Measurements from ENCODE around the gene CACNG4.
A peak's percentile ranks its signal among the peaks of the same experiment; 100 is the strongest.
"Not testable (repeated sequence)": the region's sequence is repeated elsewhere in the genome, so short reads cannot be mapped to it uniquely, and the experiment has no call there.

The CACNG4 gene

DNA sequence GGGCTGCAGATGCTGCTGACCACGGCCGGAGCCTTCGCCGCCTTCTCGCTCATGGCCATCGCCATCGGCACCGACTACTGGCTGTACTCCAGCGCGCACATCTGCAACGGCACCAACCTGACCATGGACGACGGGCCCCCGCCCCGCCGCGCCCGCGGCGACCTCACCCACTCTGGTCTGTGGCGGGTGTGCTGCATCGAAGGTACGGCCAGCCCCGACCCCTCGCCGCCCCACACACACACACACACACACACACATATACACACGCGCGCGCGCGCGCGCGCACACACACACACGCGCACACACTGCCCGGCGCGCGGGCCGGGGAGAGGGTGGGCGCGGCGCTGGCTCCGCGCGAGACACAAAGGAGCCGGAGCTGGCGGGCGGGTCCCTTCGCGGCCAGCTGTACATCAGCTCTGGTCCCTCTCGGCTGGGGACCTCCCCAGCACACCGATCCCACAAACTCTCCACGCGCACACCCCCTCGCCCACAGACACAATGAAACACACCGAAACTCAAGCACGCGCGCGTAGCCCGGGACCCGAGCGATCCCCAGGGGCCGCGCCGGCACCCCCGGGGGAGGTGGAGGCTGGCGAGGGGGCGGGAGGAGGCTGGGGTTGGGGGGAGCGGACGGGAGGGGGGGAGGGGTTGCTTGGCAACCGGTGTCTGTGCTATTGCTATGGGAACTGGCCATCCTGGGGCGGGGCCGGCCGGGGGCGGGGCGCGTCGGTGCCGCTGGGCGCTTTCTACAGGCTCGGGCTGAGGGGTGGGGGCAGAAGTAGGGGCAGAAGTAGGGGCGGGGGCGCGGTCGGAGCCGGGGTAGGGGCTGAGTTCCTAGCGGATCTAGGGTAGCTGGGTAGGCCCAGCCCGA, 658 bp downstream of the CACNG4 start:
- DNase-seq = peak; percentile 26

DNA sequence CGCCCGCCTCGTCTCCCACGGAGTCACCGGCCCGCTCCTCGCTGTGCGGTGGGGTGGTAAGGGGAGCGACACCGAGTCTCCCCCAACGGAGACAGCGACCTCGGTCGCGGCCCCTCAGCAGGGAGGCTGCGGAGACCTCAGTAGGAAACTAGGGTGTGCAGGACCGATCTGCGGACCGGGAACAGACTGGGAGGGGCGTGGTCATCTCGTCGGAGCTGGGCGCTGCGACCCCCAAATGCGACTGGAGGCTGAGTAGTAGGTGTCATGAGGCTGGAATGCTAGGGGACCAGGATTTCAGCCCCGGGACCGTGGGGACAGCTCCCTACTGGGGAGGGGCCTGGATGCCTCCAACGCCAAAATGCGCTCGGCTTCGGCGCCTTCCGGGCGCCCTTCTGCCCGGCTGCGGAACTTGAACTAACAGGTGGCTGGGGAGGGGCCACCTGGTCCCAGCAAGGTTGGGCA, 1.3 kb downstream of the CACNG4 start:
- no peak for DNase-seq

DNA sequence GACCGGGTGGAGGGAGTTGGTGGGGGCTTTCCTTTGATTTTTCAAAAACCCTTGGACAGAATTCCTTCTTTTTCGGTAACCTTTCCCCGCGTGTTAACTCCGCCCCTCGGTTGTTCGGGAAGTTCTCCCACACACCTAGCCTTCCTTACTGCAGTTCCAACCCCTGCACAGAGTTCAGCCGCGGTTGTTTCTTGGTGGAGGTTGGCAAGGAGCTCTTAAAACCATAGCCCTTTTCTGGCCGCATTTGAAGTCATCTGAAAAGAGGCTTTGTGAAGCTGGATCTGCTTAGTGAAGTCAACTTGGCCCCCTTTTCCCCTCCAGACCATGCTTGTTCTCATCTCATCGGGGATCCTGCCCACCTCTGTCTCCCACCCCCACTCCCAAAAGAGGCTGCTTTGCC, 1.8 kb downstream of the CACNG4 start:
- DNase-seq = no peak

DNA sequence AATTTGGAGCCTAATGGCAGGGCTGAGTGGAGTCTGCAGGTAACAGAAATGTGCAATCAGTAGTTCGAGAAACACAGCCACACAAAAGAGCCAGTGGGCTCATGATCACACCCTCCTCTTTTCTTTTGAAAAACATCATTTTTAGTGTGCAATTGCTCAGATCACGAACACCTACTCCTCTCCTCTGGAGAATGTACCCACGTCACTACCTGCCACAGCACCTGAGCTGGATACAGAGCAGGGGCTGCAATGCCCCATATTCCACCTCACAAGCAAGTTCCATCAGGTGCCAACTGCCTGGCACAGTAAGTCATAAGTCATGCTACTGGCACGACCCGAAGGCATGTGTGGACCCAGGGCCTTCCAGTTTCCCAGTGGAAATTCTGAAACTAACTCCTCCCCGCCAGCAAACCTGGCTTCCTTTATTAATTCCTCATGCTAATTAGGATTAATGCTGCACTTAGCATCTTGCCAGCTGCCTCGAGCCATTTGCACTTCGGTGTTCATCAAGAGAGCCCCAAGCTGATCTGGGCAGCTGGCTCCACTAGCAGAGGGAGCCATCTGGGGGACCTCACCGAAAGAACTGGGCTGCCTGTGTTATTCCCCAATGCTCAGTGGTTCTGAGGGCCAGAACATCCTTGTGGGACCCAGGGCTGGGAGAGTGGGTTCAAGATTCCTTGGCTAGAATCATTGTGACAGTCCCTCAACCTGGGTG, 2.4 kb downstream of the CACNG4 start:
- no peak for DNase-seq

DNA sequence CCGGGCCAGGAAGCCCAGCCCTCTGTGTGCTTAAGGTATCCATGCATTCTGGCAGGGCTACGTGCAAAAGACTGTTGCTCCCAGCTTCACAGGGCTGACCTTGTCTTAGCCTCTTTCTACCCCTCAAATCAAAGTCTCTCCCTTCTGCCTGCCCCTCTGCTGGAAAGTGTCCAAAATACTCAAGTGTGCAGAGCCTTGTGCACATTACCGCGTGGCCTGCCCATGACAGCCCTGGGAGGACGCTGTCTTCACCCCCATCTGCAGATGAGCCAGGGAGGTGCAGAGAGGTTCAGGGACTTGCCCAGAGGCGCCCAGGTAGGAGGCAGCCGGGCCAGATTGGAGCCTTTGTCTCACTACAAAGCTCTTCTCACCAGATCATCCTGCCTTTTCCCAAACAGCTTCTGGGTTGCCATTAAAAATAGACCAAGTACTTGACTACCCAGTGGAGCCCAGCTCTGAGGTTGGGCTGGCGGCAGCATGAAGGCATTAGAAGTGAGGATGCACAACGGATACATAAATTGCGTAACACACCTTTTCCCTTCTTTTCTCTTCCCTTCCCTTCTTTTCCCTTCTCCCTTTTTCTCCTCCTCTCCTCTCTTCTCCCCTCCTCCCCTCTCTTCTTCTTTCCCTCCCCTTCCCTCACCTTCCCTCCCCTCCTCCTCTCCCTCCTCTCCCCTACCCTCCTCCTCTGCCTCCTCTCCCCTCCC, 3.5 kb downstream of the CACNG4 start:
- no peak for DNase-seq

DNA sequence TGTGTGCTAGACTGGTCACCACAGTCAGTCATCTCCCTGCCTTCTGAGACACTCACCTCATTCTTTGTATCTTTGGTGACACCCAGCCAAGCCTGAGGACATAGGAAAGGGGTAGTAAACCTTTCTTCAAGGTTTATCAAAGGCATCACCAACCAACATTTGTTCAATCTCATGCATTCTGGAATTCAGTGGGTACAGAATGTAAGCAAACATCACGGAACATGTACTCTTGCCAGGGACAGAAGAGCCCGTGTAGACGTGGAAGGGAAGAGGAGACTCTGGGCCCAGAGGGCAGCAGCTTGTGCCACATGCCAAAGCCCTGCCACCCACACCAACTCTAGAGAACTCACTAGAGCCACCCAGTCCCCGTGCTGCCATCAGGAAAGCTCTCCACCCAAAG, 4.4 kb downstream of the CACNG4 start:
- DNase-seq = no peak

DNA sequence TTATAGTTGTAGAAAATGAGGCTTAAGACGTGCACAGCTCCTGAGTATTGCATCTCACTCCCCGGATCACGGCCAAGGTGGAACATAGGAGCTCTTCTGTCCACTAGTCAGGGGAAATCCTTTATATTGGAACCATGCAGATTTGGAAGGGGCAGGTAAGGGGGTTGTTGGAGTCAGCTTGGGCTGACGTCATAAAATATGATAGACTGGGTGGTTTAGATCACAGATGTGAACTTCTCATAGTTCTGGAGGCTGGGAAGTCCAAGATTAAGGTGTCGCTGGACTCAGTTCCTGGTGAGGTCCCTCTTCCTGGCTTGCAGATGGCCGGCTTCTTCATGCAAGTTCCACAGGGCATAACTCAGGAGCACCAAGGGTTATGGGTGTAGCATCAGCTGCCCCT, 5.6 kb downstream of the CACNG4 start:
- DNase-seq = no peak

DNA sequence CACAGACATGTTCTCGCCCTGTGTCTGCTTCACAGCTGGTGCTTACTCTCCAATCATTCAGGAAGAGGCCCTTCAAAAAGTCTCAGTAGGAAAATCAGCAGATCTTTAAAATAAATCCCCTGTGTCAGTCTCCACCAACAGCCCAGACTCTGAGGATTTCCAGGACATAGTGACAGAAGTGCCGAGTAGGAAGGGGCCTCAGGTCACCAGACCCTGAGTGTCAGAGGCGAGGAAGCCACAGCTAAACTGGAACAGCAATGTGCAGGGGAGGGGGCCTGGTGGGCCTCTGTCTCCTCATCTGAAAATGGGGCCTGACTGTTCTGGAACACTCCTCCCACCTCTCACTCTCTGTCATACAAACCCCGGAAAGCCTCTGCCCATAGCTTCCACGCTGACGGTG, 6.3 kb downstream of the CACNG4 start:
- DNase-seq = no peak

DNA sequence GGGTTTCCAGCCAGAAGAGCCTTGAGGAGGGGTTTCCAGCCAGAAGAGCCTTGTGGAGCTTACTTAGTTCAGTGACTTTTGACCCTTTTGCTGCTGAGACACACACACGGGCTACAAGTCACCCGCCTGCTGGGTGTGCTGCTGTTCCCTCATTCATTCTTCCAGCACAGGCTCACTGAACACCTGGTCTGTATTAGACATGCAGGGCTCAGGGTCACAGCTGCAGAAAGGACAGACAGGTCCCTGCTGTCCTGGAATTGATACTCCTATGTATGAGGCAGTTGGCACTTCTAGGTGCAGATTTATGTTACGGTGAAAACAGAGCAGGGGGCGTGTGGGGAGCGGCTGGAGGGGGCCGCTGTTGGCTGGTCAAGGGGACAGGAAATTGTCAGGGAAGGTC, 6.8 kb downstream of the CACNG4 start:
- DNase-seq = no peak

DNA sequence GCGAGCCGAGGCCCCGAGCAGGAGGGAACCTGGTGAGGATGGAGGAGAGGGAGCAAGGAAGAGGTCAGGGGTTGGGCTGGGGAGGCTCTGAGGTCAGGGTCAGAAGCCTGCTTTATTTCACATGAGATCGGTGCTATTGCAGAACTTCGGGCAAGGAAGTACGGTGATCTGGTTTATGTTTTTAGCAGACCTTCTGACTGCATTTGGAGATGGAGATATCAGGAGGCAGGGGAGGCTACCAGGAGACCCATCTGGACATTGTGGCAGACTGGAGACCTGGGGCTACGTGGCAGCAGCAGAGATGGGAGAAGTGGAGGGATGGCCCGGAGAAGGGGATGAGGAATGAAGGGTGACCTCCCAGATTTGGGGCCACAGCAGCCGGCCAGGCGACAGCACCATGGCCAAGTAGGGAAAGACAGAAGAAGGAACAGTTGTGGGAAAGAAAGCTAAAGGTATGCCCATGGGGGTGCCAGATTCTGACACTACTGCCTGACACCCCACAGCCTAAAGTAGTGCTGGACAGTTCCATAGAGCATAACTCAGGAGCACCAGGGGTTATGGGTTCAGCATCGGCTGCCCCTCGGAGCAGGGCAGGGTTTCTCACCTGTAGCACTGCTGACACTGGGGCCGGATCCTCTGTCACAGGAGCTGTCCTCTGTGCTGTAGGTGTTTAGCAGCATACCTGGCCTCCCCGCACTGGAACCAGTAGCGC, 7.4 kb downstream of the CACNG4 start:
- DNase-seq = no peak

DNA sequence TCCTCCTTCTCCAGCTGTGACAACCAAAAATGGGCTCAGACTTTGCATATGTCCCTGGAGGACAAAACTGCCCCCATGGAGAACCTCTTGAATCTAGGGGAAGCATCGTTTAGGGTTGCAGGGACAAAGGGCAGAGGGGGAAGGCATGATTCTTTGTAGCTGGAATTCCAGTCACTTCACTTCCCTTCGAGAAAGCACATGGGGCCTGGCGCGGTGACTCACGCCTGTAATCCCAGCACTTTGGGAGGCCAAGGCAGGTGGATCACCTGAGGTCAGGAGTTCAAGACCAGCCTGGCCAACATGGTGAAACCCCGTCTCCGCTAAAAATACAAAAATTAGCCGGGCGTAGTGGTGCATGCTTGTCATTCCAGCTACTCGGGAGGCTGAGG, 7.9 kb downstream of the CACNG4 start:
- DNase-seq = not testable (repeated sequence)

DNA sequence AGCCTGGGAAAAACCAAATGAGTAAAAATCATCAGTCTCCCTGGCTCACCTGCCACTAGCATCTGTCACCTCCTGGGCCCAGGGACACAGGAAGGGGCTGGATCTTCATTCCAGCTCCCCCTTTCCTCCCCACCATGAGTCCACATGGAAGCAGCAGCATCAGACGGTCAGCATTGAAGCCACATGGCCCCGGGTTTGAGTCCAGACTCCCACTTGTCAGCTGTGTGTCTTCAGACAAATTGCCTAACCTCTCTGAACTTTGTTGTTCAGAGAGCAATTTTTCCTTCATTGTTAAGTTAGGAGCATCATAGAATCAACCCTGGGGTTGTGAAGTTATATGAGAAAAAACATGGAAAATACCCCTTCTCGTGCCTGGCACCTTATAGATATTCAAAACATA, 10.7 kb downstream of the CACNG4 start:
- DNase-seq = no peak

DNA sequence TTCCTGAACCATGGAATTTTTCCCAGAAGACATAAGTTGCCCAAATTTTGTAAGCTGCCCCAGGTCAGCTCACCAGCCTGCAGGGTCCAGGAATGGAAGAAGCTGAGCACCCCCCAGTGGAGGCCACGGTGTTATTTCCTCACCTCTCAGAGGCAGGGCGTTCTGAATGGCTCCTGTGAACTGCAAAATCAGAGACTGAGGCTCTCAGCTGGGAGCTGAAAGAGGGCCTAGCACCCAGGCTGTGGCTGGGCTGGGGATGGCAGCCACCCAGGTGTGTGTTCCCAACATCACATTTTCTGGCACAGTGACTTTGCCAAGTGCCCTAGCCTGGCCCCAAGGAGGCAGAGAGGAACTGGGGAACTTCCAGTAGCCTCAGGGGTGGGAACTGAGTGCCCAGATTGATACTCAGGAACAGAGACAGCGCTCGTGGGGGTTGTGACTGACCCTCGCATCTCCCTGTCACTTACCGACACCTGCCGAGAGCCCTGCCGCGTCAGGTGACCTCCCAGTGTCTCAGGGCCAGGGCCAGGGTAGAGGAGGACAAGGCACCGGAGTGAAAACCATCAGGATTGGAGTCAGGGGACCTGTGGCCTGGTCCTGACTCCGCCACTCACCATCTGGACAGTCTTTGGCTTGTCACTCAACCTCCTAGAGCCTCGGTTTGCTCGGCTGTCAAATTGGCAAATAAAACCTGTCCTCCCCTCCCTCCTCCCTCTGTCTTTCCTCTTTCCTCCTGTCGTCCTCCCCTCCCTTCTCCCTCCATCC, 11.3 kb downstream of the CACNG4 start:
- DNase-seq = no peak

DNA sequence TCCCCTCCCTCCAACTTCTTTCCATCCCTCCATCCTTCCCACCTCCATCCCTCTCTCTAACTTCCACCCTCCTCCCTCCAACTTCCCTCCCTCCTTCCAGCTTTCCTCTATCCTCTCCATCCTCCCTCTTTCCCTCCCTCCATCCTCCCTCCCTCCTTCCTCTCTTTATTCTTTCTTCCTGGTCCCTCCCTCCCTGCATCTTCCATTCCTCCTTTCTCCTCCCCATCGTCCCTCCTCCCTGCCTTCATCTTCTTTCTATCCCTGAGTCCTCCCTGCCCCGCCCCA, 11.8 kb downstream of the CACNG4 start:
- DNase-seq = no peak

DNA sequence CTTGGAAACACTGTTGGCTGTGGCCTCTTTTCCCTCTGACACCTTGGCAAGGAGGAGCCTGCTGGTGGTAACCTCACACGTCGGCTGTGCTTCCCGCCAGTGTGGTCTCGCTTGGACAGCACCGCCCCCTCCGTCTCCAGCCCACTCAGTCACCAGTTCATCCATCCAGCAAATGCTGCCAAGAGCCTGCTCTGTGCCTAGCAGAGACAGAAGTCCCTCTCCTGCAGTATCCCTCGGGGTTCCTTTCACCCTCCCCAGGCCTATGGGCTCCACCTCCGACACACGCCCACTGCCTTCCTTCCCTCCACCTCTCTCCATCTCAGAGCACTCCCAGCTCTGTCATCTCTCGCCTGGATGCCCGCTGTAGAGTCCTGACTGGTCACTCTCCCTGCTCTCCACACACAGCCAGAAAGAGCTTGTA, 12.3 kb downstream of the CACNG4 start:
- DNase-seq = no peak

DNA sequence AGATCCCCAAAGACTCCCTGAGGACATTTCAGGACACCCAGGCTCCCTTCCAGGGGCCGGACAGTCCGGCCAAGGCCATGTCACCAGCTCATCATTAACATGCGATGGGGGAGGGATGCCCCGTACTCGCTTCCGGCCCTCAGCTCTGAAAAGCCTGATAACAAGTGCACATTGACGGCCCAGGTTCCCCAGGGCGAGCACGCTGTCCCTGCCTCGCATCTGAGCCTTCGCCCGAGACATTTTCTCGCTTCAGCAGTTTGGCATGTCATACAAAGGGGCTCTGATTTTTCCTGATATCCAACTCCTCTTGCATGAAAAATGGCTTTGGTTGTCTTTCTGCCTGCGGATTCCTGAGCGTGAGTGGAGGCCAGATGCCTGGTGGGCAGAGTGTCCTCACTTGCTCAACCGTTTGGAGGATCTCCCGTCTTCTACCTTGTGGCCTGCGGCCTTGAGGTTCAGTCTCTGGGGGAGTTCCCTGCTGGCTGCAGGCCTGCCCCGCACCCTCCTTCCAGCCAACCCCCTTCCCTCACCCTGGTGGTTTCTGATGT, 14.1 kb downstream of the CACNG4 start:
- no peak for DNase-seq

DNA sequence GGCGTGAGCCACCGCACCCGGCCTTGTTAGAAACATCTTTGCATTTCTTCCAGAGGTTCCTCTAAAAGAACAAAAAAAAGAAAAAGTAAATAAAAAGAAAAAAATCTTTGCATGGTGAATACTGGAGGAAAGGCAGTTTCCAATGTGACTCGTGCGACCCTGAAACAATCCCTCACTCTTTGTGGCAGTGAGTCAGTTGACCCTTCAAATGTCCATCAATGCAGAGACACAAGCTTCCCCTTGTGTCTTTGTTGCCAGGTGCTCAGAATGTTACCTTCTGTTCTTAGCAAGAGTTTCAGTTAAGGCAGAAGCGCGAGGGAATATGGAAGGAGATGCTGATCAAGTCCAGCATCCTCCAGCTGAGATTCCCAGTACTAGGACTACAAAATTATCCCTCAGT, 16.4 kb downstream of the CACNG4 start:
- no peak for DNase-seq

DNA sequence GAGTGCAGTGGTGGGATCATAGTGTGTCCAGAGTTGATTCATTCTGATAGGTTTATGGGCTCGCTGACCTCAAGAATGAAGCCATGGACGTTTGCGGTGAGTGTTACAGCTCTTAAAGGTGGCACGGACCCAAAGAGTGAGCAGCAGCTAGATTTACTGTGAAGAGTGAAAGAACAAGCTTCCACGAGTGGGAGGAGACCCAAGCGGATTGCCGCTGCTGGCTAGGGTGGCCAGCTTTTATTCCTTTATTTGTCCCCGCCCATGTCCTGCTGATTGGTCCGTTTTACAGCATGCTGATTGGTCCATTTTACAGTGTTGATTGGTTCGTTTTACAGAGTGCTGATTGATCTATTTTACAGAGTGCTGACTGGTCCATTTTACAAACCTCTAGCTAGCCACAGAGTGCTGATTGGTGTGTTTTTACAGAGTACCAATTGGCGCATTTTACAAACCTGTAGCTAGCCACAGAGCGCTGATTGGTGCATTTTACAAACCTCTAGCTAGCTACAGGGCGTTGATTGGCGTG, 17.5 kb downstream of the CACNG4 start:
- no peak for DNase-seq

DNA sequence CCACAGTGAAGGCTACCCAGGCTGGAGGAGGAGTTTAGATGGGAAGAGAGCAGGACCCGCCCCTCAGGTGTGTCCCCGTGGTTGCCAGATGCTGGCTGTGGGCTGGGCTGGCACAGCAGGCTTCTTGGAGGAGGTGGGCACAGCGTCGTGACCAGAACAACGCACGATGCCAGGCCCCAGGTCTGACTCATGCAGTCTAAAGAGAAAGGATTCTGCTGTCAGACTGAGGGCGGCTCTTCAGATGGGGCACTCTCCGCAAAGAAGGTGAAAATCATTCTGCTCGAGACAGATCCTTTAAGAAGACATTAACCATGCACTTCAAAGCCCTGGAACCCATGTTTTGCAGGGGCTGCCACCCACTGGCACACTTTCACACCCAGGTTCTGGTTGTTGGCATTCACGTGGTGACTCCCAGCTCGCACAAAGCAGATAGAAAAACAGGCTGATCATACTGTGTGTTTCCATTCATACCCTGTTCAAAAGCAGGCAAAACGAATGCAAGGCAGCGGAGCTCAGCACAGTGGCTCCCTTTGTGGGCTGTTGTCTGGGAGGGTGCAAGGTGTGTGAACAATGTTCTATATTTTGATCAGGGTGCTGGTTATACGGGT, 19.0 kb downstream of the CACNG4 start:
- no peak for DNase-seq

DNA sequence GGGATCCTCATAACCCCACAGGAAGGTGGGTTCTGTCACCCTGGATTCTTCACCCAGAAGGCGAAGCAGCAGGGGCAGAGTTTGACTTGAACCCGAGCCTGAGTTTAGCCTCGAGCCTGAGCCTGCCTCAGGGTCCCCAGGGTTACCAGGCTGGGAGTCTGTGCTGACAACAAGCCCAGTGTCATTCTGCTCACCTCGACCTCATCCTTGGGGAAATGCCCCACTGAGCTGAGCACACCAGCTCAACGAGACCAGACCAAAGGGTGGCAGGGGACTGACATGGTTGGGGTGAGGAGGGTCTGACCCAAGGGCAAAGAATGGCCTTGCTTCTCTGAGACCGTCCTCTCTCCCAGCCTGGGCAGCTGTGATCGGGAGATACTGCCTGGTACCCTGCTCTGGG, 20.2 kb downstream of the CACNG4 start:
- no peak for DNase-seq
